Esophagus squamous epithelium (tissue), 5 donors: ENCODE results near the gene FHOD3. TPM values are rescaled to one million over a fixed set of nuclear protein-coding genes. Genes with fewer than 3 reads are reported as not detected.

Source experiments
- DNase-seq: peaks from one replicate; lab custom pipeline; 2025; lab: John Stamatoyannopoulos, UW
- H3K27ac ChIP-seq, 4 donors: fragments of 200-600 bp; sonication (generic); one replicate each; pipeline ENCODE4 v1.5.1; 2016 to 2019; ENCODE audit warnings: mild to moderate bottlenecking in 1 of 4
- H3K27me3 ChIP-seq, 4 donors: fragments of 200-600 bp; sonication (generic); 1 replicate in 3 of 4; 2 replicates in 1 of 4; pipeline versions ENCODE4 v1.5.1 to v1.6.0; 2017 to 2021; ENCODE audit warnings: antibody characterized with exemption in 1 of 4
- H3K36me3 ChIP-seq, 3 donors: fragments of 200-600 bp; sonication (generic); one replicate each; pipeline ENCODE4 v1.5.1; 2016 to 2019
- H3K4me1 ChIP-seq, 3 donors: fragments of 200-600 bp; sonication (generic); one replicate each; pipeline ENCODE4 v1.5.1; 2017 to 2019
- H3K4me3 ChIP-seq, 4 donors: fragments of 200-600 bp; sonication (generic); 1 replicate in 3 of 4; 2 replicates in 1 of 4; pipeline ENCODE4 v1.5.1; 2016 to 2019; ENCODE audit warnings: mild to moderate bottlenecking in 2 of 4, moderate library complexity in 1 of 4
- H3K9me3 ChIP-seq, 3 donors: fragments of 200-600 bp; sonication (generic); one replicate each; pipeline ENCODE4 v1.5.1; 2016 to 2019
- CTCF ChIP-seq, 6 experiments: fragments of 450-650 bp in 4 of 6; fragments of 200-600 bp in 2 of 6; sonication (generic) in 2 of 6; IDR thresholded peaks; one replicate each; pipeline ENCODE4 v1.5.1; 2016 to 2019; ENCODE audit warnings: antibody characterized with exemption in 6 of 6, mild to moderate bottlenecking in 4 of 6, moderate library complexity in 4 of 6
- POLR2A ChIP-seq, 4 donors: fragments of 450-650 bp; IDR thresholded peaks; one replicate each; pipeline ENCODE4 v1.6.1; 2017; ENCODE audit warnings: antibody characterized with exemption in 4 of 4, mild to moderate bottlenecking in 4 of 4, moderate library complexity in 3 of 4
- WGBS, 2 donors: methylation state at CpG; one replicate each; pipeline ENCODE4 v1.1.5; 2018; 5-methylcytosine and 5-hydroxymethylcytosine counted together
- intact Hi-C: fragments of 100-400 bp; cut with DNase I; formaldehyde crosslinking; loops from one replicate; pipeline ENCODE4 v1.15.0; 2022
- total RNA-seq, 4 donors: library from RNA; depleted of rRNA; stranded (reverse); fragments of >200 nt; gene quantifications; one replicate each; pipeline ENCODE4 v1.1.0, GENCODE V29; 2016
- donor health status: DM: yes; HTN: yes; CAD: no.

Gene FHOD3
- total RNA-seq, 4 donors from 2014 or later, result 3.1 to 29.6 (median 5.7) TPM

- Histone ChIP-seq H3K9me3 (peaks cover 0 to 15% (median 0%) of the 10 kb centered on the region in 3 donors), H3K36me3 (no peaks in the 10 kb centered on the region), H3K4me3 (no peak overlapping the region), H3K4me1 (peaks cover 0 to 22% (median 16%) of the 10 kb centered on the region in 3 donors), H3K27me3 (no peaks in the 10 kb centered on the region), H3K27ac (no peak overlapping the region)
- no peak for TF ChIP-seq POLR2A (IDR thresholded peaks at IDR 0.05)
- TF ChIP-seq CTCF (IDR thresholded peaks at IDR 0.05), result no peak
- no peak for DNase-seq
- 0% methylated on average over 1 of the region's 1 CpG for WGBS, 2 donors
- intact Hi-C loops, result no loop called here
Observed at GRCh38 chr18:36676629-36677028, 379.1 kb downstream of the FHOD3 start.

GRCh38 chr18:36680042-36680441 lies 382.5 kb downstream of the FHOD3 start:
- DNase-seq, result no peak
- Histone ChIP-seq H3K9me3 (peaks cover 0 to 24% (median 12%) of the 10 kb centered on the region in 3 donors), H3K4me1 (no peaks in the 10 kb centered on the region), H3K27me3 (no peaks in the 10 kb centered on the region), H3K27ac (no peak overlapping the region), H3K36me3 (no peaks in the 10 kb centered on the region), H3K4me3 (no peak overlapping the region)
- intact Hi-C loops, result no loop called here
- TF ChIP-seq POLR2A (IDR thresholded peaks at IDR 0.05) (no peak), CTCF (IDR thresholded peaks at IDR 0.05) (no peak)

GRCh38 chr18:36685580-36685979 lies 388.1 kb downstream of the FHOD3 start:
- no peak overlapping the region for H3K27ac ChIP-seq
- no peak for TF ChIP-seq CTCF (IDR thresholded peaks at IDR 0.05)
- no peak for TF ChIP-seq POLR2A (IDR thresholded peaks at IDR 0.05)
- H3K36me3 ChIP-seq, result no peaks in the 10 kb centered on the region
- no peaks in the 10 kb centered on the region for H3K27me3 ChIP-seq
- H3K4me3 ChIP-seq, result no peak overlapping the region
- peaks cover 0 to 14% (median 0%) of the 10 kb centered on the region in 3 donors for H3K4me1 ChIP-seq
- intact Hi-C loops, result no loop called here
- H3K9me3 ChIP-seq, result peaks cover 0 to 12% (median 9%) of the 10 kb centered on the region in 3 donors
- DNase-seq, result no peak
- 83 to 90% methylated on average over 2 of the region's 2 CpGs for WGBS, 2 donors

GRCh38 chr18:36688020-36688965 lies 390.8 kb downstream of the FHOD3 start:
- Histone ChIP-seq H3K4me3 (no peak overlapping the region), H3K27me3 (no peaks in the 10 kb centered on the region), H3K36me3 (no peaks in the 10 kb centered on the region), H3K27ac (peak overlapping the region in 2 of 4 donors; percentile 1 to 14), H3K4me1 (peaks cover 0 to 18% (median 3%) of the 10 kb centered on the region in 3 donors), H3K9me3 (peaks cover 0 to 12% (median 7%) of the 10 kb centered on the region in 3 donors)
- peak; percentile 58 to 91 (median 88) for TF ChIP-seq CTCF (IDR thresholded peaks at IDR 0.05)
- TF ChIP-seq POLR2A (IDR thresholded peaks at IDR 0.05), result no peak
- no peak for DNase-seq
- intact Hi-C loops, result loop anchor here (2.0 kb wide), 1 partner anchor 69 kb away; no protein-coding TSS in a partner anchor
- 47 to 59% methylated on average over 3 of the region's 3 CpGs for WGBS, 2 donors

GRCh38 chr18:36692371-36692770 lies 394.9 kb downstream of the FHOD3 start:
- peak overlapping the region; percentile 59 to 85 (median 80) for H3K27ac ChIP-seq
- no peaks in the 10 kb centered on the region for H3K36me3 ChIP-seq
- no peaks in the 10 kb centered on the region for H3K27me3 ChIP-seq
- WGBS, 2 donors, result 54 to 69% methylated on average over 2 of the region's 2 CpGs
- peaks cover 0 to 33% (median 5%) of the 10 kb centered on the region in 3 donors for H3K4me1 ChIP-seq
- intact Hi-C loops, result no loop called here
- peak overlapping the region in 2 of 4 donors; percentile 32 to 58 for H3K4me3 ChIP-seq
- no peak for TF ChIP-seq POLR2A (IDR thresholded peaks at IDR 0.05)
- DNase-seq, result no peak
- H3K9me3 ChIP-seq, result no peaks in the 10 kb centered on the region
